Upper lobe of right lung (tissue), 1 donor: Measurements from ENCODE around the gene ANKFY1. TPM values are rescaled to one million over a fixed set of nuclear protein-coding genes. Genes with fewer than 3 reads are reported as not detected.

Experiments
- ATAC-seq: fragments of 200-7000 bp; cut with Tn5 transposase; one replicate; pipeline ENCODE4 v1.9.1; 2020; ENCODE audit warnings: mild to moderate bottlenecking, moderate library complexity
- DNase-seq: peaks from one replicate; pipeline ENCODE4 v3.0.0-alpha.2; 2020
- H3K27ac ChIP-seq: fragments of 200-600 bp; one replicate; pipeline ENCODE4 v1.8.0; 2022
- H3K27me3 ChIP-seq: fragments of 200-600 bp; one replicate; pipeline ENCODE4 v1.8.0; 2022; ENCODE audit warnings: mild to moderate bottlenecking
- H3K36me3 ChIP-seq: fragments of 200-600 bp; one replicate; pipeline ENCODE4 v1.8.0; 2022
- H3K4me1 ChIP-seq: fragments of 200-600 bp; one replicate; pipeline ENCODE4 v1.8.0; 2022
- H3K4me3 ChIP-seq: fragments of 200-600 bp; one replicate; pipeline ENCODE4 v1.8.0; 2022; ENCODE audit warnings: mild to moderate bottlenecking
- H3K9me3 ChIP-seq: fragments of 200-600 bp; one replicate; pipeline ENCODE4 v1.8.0; 2022
- intact Hi-C: fragments of 100-400 bp; cut with DNase I; formaldehyde crosslinking; loops from one replicate; pipeline ENCODE4 v1.11.0; 2022
- total RNA-seq: library from RNA; stranded (reverse); fragmentation: NEBNext Ultra II Directional; extraction: Animal tissue kit (Norgen Biotek cat#: 25700); gene quantifications from one replicate; pipeline ENCODE4 v1.2.1, GENCODE V29; 2021
- TF ChIP-seq, protein P1 (sequence below): fragments of 200-600 bp; IDR thresholded peaks from one replicate; pipeline ENCODE4 v1.8.0; 2022; ENCODE audit warnings: antibody characterized with exemption
- donor health status: DM: no; HTN: yes; CAD: no; lungs with severe emphysema.

ANKFY1 gene
- total RNA-seq, 1 donor from 2014 or later, result 64.8 TPM

GRCh38 chr17:4135489-4135888 is 128.3 kb downstream of the ANKFY1 start:
- Histone ChIP-seq H3K27ac (no peak overlapping the region), H3K27me3 (no peaks in the 10 kb centered on the region), H3K4me3 (no peak overlapping the region), H3K9me3 (no peaks in the 10 kb centered on the region), H3K4me1 (peaks cover 40% of the 10 kb centered on the region), H3K36me3 (peaks cover 8% of the 10 kb centered on the region)
- intact Hi-C loops, result no loop called here
- TF ChIP-seq, protein P1, sequence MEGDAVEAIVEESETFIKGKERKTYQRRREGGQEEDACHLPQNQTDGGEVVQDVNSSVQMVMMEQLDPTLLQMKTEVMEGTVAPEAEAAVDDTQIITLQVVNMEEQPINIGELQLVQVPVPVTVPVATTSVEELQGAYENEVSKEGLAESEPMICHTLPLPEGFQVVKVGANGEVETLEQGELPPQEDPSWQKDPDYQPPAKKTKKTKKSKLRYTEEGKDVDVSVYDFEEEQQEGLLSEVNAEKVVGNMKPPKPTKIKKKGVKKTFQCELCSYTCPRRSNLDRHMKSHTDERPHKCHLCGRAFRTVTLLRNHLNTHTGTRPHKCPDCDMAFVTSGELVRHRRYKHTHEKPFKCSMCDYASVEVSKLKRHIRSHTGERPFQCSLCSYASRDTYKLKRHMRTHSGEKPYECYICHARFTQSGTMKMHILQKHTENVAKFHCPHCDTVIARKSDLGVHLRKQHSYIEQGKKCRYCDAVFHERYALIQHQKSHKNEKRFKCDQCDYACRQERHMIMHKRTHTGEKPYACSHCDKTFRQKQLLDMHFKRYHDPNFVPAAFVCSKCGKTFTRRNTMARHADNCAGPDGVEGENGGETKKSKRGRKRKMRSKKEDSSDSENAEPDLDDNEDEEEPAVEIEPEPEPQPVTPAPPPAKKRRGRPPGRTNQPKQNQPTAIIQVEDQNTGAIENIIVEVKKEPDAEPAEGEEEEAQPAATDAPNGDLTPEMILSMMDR, result no peak
- no peak for ATAC-seq
- DNase-seq, result no peak

DNA sequence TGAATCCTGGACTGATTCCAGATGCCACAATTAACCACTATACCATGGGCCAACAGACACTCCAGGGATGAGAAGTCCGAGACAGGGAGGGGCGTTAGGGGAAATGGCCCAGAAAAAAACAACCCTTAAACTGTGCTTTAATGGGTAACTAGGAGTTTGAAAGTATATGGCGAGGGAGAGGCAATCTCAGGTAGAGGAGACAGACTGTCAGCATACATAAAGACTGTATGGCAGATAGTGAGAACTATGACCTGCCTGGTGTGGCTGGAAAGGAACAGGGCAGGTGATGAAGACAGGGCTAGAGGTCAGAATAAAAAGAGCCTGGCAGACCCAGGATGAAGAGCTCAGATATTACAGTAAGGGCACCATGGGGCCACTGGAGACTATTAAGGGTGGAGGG is 129.1 kb downstream of the ANKFY1 start:
- no peak for DNase-seq
- Histone ChIP-seq H3K4me1 (peaks cover 37% of the 10 kb centered on the region), H3K27me3 (no peaks in the 10 kb centered on the region), H3K36me3 (peaks cover under 1% of the 10 kb centered on the region), H3K27ac (no peak overlapping the region), H3K9me3 (no peaks in the 10 kb centered on the region), H3K4me3 (no peak overlapping the region)
- intact Hi-C loops, result no loop called here
- TF ChIP-seq, protein P1, result no peak
- ATAC-seq, result no peak

GRCh38 chr17:4130715-4131114 is 133.1 kb downstream of the ANKFY1 start:
- DNase-seq, result no peak
- intact Hi-C loops, result no loop called here
- no peaks in the 10 kb centered on the region for H3K27me3 ChIP-seq
- H3K4me1 ChIP-seq, result peaks cover 23% of the 10 kb centered on the region
- ATAC-seq, result peak; percentile 91
- no peak overlapping the region for H3K4me3 ChIP-seq
- H3K9me3 ChIP-seq, result no peaks in the 10 kb centered on the region
- TF ChIP-seq, protein P1, result no peak
- H3K36me3 ChIP-seq, result no peaks in the 10 kb centered on the region
- peak overlapping the region; percentile 61 for H3K27ac ChIP-seq

- intact Hi-C loops, result no loop called here
- DNase-seq (no peak), ATAC-seq (no peak)
- TF ChIP-seq, protein P1, result no peak
- H3K9me3 ChIP-seq, result no peaks in the 10 kb centered on the region
- peaks cover 19% of the 10 kb centered on the region for H3K4me1 ChIP-seq
- H3K27me3 ChIP-seq, result no peaks in the 10 kb centered on the region
- H3K36me3 ChIP-seq, result peaks cover 16% of the 10 kb centered on the region
- no peak overlapping the region for H3K4me3 ChIP-seq
- no peak overlapping the region for H3K27ac ChIP-seq
Measured at GRCh38 chr17:4127555-4127954, 136.2 kb downstream of the ANKFY1 start.

DNA sequence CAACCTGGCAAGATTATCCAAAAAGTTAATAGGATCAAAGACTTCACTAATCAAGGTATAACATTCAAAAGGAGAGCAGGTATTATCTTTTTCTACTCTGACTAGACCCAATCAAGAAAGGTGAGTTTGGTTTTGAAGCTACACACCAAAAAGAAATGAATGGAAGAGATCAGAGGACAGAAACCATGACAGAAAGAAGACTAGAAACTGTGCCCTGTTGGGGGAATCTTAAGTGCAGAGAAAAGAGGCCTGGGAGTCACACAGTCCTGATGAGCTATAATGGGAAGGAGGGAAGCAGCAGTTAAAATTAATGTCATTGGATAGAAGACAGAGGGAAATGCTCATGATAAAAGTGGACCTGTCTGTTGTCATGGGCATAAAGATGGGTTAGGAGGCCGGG is 138.2 kb downstream of the ANKFY1 start:
- Histone ChIP-seq H3K27ac (no peak overlapping the region), H3K4me3 (no peak overlapping the region), H3K27me3 (no peaks in the 10 kb centered on the region), H3K4me1 (peaks cover 8% of the 10 kb centered on the region), H3K36me3 (peaks cover 35% of the 10 kb centered on the region), H3K9me3 (no peaks in the 10 kb centered on the region)
- ATAC-seq (no peak), DNase-seq (no peak)
- intact Hi-C loops, result no loop called here
- TF ChIP-seq, protein P1, result no peak

DNA sequence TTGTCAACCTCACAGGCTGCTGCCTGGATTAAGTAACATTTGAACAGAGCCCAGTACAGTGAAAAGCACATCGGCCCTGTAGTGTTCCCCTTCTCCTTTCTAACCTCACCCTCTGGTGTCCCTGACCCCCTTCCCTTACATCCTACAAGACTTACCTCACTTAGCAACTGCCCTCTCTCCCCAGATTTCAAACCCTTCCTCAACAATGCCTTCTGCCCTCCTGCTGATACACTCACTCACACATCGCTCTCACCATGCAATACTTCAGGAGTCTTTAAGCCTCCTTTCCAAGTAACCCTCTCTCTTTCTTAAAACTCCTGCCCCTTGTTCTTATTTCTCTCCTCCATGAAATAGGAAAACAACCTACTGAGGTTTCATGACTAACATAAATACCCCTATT is 138.8 kb downstream of the ANKFY1 start:
- ATAC-seq (peak; percentile 43), DNase-seq (no peak)
- H3K9me3 ChIP-seq, result no peaks in the 10 kb centered on the region
- intact Hi-C loops, result no loop called here
- H3K4me1 ChIP-seq, result peaks cover 7% of the 10 kb centered on the region
- no peak overlapping the region for H3K4me3 ChIP-seq
- TF ChIP-seq, protein P1, result no peak
- H3K27me3 ChIP-seq, result no peaks in the 10 kb centered on the region
- no peak overlapping the region for H3K27ac ChIP-seq
- peaks cover 41% of the 10 kb centered on the region for H3K36me3 ChIP-seq
